HUES48 (cell line): ENCODE results near the gene AFMID.
"Not testable (repeated sequence)": the region's sequence is repeated elsewhere in the genome, so short reads cannot be mapped to it uniquely, and the experiment has no call there.

Source experiments
- H3K27ac ChIP-seq: one replicate; pipeline ENCODE4 v1.7.0; 2013; ENCODE audit warnings: low read depth, low read length, inconsistent platforms
- H3K27me3 ChIP-seq: 2 replicates; pipeline ENCODE4 v1.6.1; 2013; ENCODE audit warnings: mild to moderate bottlenecking, low read length; ENCODE audit not compliant: control insufficient read depth, insufficient read depth
- H3K36me3 ChIP-seq: 2 replicates; pipeline ENCODE4 v1.6.1; 2013; ENCODE audit warnings: low read length; ENCODE audit not compliant: control insufficient read depth, insufficient read depth
- H3K4me1 ChIP-seq: 2 replicates; pipeline ENCODE4 v1.6.1; 2013; ENCODE audit warnings: mild to moderate bottlenecking, low read length; ENCODE audit not compliant: control insufficient read depth, insufficient read depth
- H3K4me3 ChIP-seq: 2 replicates; pipeline ENCODE4 v1.5.1; 2013; ENCODE audit warnings: mild to moderate bottlenecking, low read depth, low read length
- H3K9ac ChIP-seq: 2 replicates; pipeline ENCODE4 v1.6.1; 2013; ENCODE audit warnings: mild to moderate bottlenecking, low read depth, low read length, moderate library complexity
- H3K9me3 ChIP-seq: 2 replicates; pipeline ENCODE4 v1.6.1; 2013; ENCODE audit warnings: low read length; ENCODE audit not compliant: control insufficient read depth, insufficient read depth

Gene AFMID

GRCh38 chr17:78186692-78187595 is at the start of gene AFMID, which contains the start of gene TK1:
AFMID (plus strand) TSS chr17:78187362; CDS start chr17:78187371, 9 bp downstream.
TK1 (minus strand) TSS chr17:78187052; CDS start chr17:78186994, 58 bp downstream.
- H3K36me3 ChIP-seq: peaks cover 48% of the 10 kb centered on the region
- H3K27me3 ChIP-seq: no peaks in the 10 kb centered on the region
- peak within 1 kb of the TSS; percentile 92 for H3K27ac ChIP-seq

GRCh38 chr17:78137392-78138203 is 49.6 kb upstream of the AFMID start:
- Histone ChIP-seq H3K27ac (no peak overlapping the region), H3K4me1 (0 out of 2 replicates have a peak, but pooled peaks cover 2% of the 10 kb centered on the region), H3K36me3 (no peaks in the 10 kb centered on the region), H3K9ac (no peak overlapping the region), H3K9me3 (no peaks in the 10 kb centered on the region), H3K27me3 (peaks cover 16% of the 10 kb centered on the region), H3K4me3 (no peak overlapping the region)

More at GRCh38 chr17:78186692-78187595, at the start of gene AFMID, which contains the start of gene TK1:
- Histone ChIP-seq H3K9me3 (no peaks in the 10 kb centered on the region), H3K4me3 (peak within 1 kb of the TSS; percentile 91), H3K4me1 (no peaks in the 10 kb centered on the region; the same call in 1 of the 2 replicates), H3K9ac (peak within 1 kb of the TSS; percentile 96)

GRCh38 chr17:78138204-78139060 is 48.7 kb upstream of the AFMID start:
- no peaks in the 10 kb centered on the region for H3K36me3 ChIP-seq
- H3K4me1 ChIP-seq: no peaks in the 10 kb centered on the region
- no peak overlapping the region for H3K27ac ChIP-seq
- peaks cover 8% of the 10 kb centered on the region for H3K27me3 ChIP-seq
- H3K4me3 ChIP-seq: no peak overlapping the region
- no peaks in the 10 kb centered on the region for H3K9me3 ChIP-seq
- H3K9ac ChIP-seq: no peak overlapping the region

GRCh38 chr17:78139861-78140168 is 47.3 kb upstream of the AFMID start:
- not testable (repeated sequence) for H3K9ac ChIP-seq, H3K27me3 ChIP-seq, H3K27ac ChIP-seq, H3K4me3 ChIP-seq, H3K9me3 ChIP-seq, H3K4me1 ChIP-seq, H3K36me3 ChIP-seq

GRCh38 chr17:78140169-78141051 is 46.8 kb upstream of the AFMID start:
- Histone ChIP-seq H3K4me1 (no peaks in the 10 kb centered on the region), H3K9me3 (no peaks in the 10 kb centered on the region), H3K36me3 (no peaks in the 10 kb centered on the region), H3K27ac (no peak overlapping the region), H3K9ac (no peak overlapping the region), H3K27me3 (no peaks in the 10 kb centered on the region), H3K4me3 (peak overlapping the region; percentile 37)

- no peaks in the 10 kb centered on the region for H3K4me1 ChIP-seq
- H3K9ac ChIP-seq: no peak overlapping the region
- H3K36me3 ChIP-seq: no peaks in the 10 kb centered on the region
- H3K27ac ChIP-seq: no peak overlapping the region
- no peaks in the 10 kb centered on the region for H3K9me3 ChIP-seq
- no peak overlapping the region for H3K4me3 ChIP-seq
- H3K27me3 ChIP-seq: no peaks in the 10 kb centered on the region
Measured at GRCh38 chr17:78141437-78142118, 45.6 kb upstream of the AFMID start.

- Histone ChIP-seq H3K4me3 (no peak overlapping the region), H3K9me3 (no peaks in the 10 kb centered on the region), H3K36me3 (no peaks in the 10 kb centered on the region), H3K9ac (no peak overlapping the region), H3K27ac (no peak overlapping the region), H3K27me3 (no peaks in the 10 kb centered on the region), H3K4me1 (no peaks in the 10 kb centered on the region)
Measured at GRCh38 chr17:78142119-78142861, 44.9 kb upstream of the AFMID start.

GRCh38 chr17:78143214-78144146 is 43.7 kb upstream of the AFMID start:
- no peaks in the 10 kb centered on the region for H3K36me3 ChIP-seq
- H3K27me3 ChIP-seq: no peaks in the 10 kb centered on the region
- no peak overlapping the region for H3K9ac ChIP-seq
- H3K4me1 ChIP-seq: no peaks in the 10 kb centered on the region
- no peak overlapping the region for H3K27ac ChIP-seq
- no peak overlapping the region for H3K4me3 ChIP-seq
- H3K9me3 ChIP-seq: no peaks in the 10 kb centered on the region
